Brain pericyte (primary cell): ENCODE data around the gene ANKRD10.
"Not testable (repeated sequence)": the region's sequence is repeated elsewhere in the genome, so short reads cannot be mapped to it uniquely, and the experiment has no call there.

Experiments used
- DNase-seq: peaks from one replicate; pipeline ENCODE4 v3.0.0-alpha.2; 2012; ENCODE audit warnings: low read depth, low spot score

The ANKRD10 gene

GRCh38 chr13:110915057-110915873, at the start of gene ANKRD10:
Gene ANKRD10 (minus strand): TSS chr13:110915069. CDS start chr13:110914934, 135 bp downstream.
- DNase-seq = peak; percentile 99

- DNase-seq = no peak
Measured at GRCh38 chr13:110964229-110965037, 49.6 kb upstream of the ANKRD10 start.

GRCh38 chr13:110963554-110963970, 48.7 kb upstream of the ANKRD10 start:
- DNase-seq = no peak

GRCh38 chr13:110961959-110962358, 47.1 kb upstream of the ANKRD10 start:
- no peak for DNase-seq

GRCh38 chr13:110960204-110960603, 45.3 kb upstream of the ANKRD10 start:
- no peak for DNase-seq

- DNase-seq = no peak
Measured at GRCh38 chr13:110957931-110958330, 43.1 kb upstream of the ANKRD10 start.

- DNase-seq = no peak
Measured at GRCh38 chr13:110957181-110957884, 42.5 kb upstream of the ANKRD10 start.

- not testable (repeated sequence) for DNase-seq
Measured at GRCh38 chr13:110956216-110956615, 41.3 kb upstream of the ANKRD10 start.

GRCh38 chr13:110955608-110956007, 40.7 kb upstream of the ANKRD10 start:
- not testable (repeated sequence) for DNase-seq

- DNase-seq = peak; percentile 98
Measured at GRCh38 chr13:110955072-110955503, 40.2 kb upstream of the ANKRD10 start.

- DNase-seq = peak; percentile 44
Measured at GRCh38 chr13:110954533-110954920, 39.7 kb upstream of the ANKRD10 start.

- DNase-seq = no peak
Measured at GRCh38 chr13:110953833-110954532, 39.1 kb upstream of the ANKRD10 start.

GRCh38 chr13:110953416-110953815, 38.5 kb upstream of the ANKRD10 start:
- no peak for DNase-seq

- not testable (repeated sequence) for DNase-seq
Measured at GRCh38 chr13:110952135-110952534, 37.3 kb upstream of the ANKRD10 start.

- no peak for DNase-seq
Measured at GRCh38 chr13:110950819-110951570, 36.1 kb upstream of the ANKRD10 start.

- no peak for DNase-seq
Measured at GRCh38 chr13:110950356-110950755, 35.5 kb upstream of the ANKRD10 start.

GRCh38 chr13:110949628-110950027, 34.8 kb upstream of the ANKRD10 start:
- no peak for DNase-seq

GRCh38 chr13:110949116-110949515, 34.2 kb upstream of the ANKRD10 start:
- DNase-seq = no peak

GRCh38 chr13:110947338-110947737, 32.5 kb upstream of the ANKRD10 start:
- DNase-seq = not testable (repeated sequence)

- DNase-seq = no peak
Measured at GRCh38 chr13:110945928-110946570, 31.2 kb upstream of the ANKRD10 start.
